Ishikawa (cell line): ENCODE measurements around the gene ZMIZ1.

Experiments used
- CEBPB ChIP-seq: IDR thresholded peaks from 2 replicates; pipeline ENCODE4 v1.6.1; 2012
- CREB1 ChIP-seq: IDR thresholded peaks from 2 replicates; pipeline ENCODE4 v1.6.1; 2012; ENCODE audit warnings: low read depth
- EGR1 ChIP-seq: IDR thresholded peaks from 2 replicates; pipeline ENCODE4 v1.6.1; 2012
- EP300 ChIP-seq: IDR thresholded peaks from 2 replicates; pipeline ENCODE4 v1.6.1; 2012; ENCODE audit warnings: borderline replicate concordance
- FOXM1 ChIP-seq: IDR thresholded peaks from 2 replicates; pipeline ENCODE4 v1.6.1; 2012; ENCODE audit warnings: low read depth, borderline replicate concordance
- NFIC ChIP-seq: IDR thresholded peaks from 2 replicates; pipeline ENCODE4 v1.6.1; 2012
- RAD21 ChIP-seq: IDR thresholded peaks from 2 replicates; pipeline ENCODE4 v1.6.1; 2012; ENCODE audit warnings: low read depth
- TAF1 ChIP-seq: IDR thresholded peaks from 2 replicates; pipeline ENCODE4 v1.6.1; 2012; ENCODE audit warnings: low read depth, mild to moderate bottlenecking
- TCF12 ChIP-seq: IDR thresholded peaks from 2 replicates; pipeline ENCODE4 v1.6.1; 2012; ENCODE audit warnings: low read depth
- TEAD4 ChIP-seq: IDR thresholded peaks from 2 replicates; pipeline ENCODE4 v1.6.1; 2012
- YY1 ChIP-seq: IDR thresholded peaks from 2 replicates; pipeline ENCODE4 v1.6.1; 2012; ENCODE audit warnings: low read depth
- ZBTB7A ChIP-seq: IDR thresholded peaks from 2 replicates; pipeline ENCODE4 v1.6.1; 2012; ENCODE audit warnings: low read depth
- TF ChIP-seq, protein P1 (sequence below): IDR thresholded peaks from 2 replicates; pipeline ENCODE4 v1.6.1; 2012; ENCODE audit warnings: low read depth, mild to moderate bottlenecking
- TF ChIP-seq, protein P2 (sequence below): IDR thresholded peaks from 2 replicates; pipeline ENCODE4 v1.6.1; 2012
- TF ChIP-seq, protein P3 (sequence below): IDR thresholded peaks from 2 replicates; pipeline ENCODE4 v1.6.1; 2012

ZMIZ1 gene

DNA sequence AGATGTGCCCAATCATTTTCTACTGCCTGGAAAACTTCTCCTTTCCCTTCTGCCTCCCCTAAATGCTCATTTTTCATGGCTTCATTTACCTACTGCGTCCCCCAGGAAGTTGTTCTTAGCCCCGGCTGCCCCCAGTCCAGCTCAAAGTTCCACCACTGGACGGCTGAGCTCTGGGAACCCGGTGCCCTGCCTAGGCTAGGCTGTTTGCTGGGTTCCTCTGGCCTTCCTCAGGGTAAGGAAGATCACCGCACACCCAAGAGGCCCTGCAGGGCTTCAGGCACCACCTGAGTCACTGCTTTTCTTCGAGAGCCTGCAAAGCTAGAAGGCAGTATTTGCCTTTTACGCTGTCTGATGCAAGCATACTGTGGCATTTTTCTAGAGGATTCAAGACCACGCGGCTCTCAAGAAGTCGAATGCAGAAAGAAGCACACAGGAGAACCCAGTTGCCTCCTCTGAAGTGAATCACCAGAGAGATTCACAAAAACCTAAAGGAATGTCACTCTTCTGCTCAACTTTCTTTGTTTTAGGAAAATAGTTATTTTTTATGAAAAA lies 46.7 kb upstream of the ZMIZ1 start:
- TF ChIP-seq TAF1 (no peak), CEBPB (no peak), ZBTB7A (no peak), NFIC (no peak), EGR1 (no peak), EP300 (no peak)
- TF ChIP-seq, protein P1, sequence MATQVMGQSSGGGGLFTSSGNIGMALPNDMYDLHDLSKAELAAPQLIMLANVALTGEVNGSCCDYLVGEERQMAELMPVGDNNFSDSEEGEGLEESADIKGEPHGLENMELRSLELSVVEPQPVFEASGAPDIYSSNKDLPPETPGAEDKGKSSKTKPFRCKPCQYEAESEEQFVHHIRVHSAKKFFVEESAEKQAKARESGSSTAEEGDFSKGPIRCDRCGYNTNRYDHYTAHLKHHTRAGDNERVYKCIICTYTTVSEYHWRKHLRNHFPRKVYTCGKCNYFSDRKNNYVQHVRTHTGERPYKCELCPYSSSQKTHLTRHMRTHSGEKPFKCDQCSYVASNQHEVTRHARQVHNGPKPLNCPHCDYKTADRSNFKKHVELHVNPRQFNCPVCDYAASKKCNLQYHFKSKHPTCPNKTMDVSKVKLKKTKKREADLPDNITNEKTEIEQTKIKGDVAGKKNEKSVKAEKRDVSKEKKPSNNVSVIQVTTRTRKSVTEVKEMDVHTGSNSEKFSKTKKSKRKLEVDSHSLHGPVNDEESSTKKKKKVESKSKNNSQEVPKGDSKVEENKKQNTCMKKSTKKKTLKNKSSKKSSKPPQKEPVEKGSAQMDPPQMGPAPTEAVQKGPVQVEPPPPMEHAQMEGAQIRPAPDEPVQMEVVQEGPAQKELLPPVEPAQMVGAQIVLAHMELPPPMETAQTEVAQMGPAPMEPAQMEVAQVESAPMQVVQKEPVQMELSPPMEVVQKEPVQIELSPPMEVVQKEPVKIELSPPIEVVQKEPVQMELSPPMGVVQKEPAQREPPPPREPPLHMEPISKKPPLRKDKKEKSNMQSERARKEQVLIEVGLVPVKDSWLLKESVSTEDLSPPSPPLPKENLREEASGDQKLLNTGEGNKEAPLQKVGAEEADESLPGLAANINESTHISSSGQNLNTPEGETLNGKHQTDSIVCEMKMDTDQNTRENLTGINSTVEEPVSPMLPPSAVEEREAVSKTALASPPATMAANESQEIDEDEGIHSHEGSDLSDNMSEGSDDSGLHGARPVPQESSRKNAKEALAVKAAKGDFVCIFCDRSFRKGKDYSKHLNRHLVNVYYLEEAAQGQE: no peak

DNA sequence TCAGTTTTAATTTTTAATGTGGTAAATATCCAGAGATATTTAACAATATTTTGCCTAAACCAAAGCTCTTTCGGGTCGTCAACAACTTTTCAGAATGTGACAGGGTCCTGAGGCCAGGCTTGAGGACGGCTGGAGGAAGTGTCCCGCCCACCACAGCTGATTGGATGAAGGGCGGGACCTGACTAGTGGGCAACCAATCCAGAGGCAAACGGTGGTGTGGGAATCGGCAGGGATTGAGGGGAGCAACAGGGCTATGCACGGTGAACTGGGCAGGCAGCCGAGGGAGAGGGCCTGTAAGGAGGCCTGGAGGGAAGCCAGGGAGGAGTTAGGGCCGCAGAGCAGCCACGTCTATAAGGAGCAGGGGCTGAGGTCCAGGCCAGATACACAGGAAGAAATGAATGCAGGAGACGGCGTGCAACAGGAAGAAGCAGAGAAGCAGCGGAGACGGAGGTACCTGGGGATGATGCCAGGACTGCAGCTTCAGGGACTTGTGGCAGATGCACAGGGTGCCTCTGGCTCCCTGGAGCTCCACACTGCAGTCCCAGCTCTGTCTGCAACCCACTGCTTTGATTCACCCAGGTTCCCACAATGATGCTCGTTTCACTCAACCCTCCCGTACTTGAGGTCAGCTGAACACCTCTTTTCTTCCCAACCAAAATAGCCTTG lies 46.1 kb upstream of the ZMIZ1 start:
- TF ChIP-seq TAF1: no peak
- TF ChIP-seq, protein P2, sequence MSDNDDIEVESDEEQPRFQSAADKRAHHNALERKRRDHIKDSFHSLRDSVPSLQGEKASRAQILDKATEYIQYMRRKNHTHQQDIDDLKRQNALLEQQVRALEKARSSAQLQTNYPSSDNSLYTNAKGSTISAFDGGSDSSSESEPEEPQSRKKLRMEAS: 0 out of 2 replicates have a peak, but pooled peaks have one; percentile 53

DNA sequence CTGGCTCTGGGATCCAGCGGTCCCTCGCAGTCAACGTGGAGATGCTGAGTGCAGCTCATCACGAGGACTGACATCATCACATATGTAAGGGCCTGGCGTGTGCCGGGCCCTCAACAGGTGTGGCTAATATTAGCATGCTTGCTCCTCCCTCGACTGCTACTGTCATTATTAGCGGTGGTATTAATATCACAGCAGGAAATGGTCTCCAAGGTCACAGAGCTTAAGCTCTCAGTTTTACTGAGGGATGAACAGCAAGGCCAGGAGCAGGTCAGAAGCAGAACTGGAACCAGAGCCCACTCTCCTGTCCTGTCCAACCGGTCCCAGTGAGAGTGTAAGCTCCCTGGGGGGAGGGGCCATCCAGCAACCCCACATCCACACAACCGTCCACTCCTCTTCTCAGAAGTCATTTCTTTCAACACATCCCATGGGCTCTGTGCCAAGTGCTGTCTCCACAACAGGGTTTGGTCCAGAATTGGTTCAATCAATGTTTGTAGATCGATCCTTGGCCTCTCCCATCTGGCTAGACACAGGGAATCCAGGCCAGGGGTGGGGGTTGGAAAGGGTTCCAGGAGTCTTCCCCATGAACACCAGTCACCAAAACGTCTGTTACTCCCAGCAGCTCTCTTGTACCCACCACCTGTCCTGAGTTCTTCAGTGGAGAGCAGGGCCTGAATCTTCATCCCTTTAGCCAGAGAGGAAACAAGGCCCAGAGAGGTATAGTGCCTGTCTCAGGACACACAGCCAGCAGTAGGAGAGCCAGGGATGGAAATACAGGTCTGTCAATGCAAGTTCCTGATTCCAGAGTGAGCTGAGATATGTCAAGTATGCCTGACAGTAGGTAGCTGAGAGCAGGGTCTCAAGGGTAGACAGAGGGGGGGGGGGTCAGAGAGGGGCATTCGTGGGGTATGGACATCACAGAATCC lies 45.3 kb upstream of the ZMIZ1 start:
- TF ChIP-seq, protein P2: no peak
- TF ChIP-seq, protein P3, sequence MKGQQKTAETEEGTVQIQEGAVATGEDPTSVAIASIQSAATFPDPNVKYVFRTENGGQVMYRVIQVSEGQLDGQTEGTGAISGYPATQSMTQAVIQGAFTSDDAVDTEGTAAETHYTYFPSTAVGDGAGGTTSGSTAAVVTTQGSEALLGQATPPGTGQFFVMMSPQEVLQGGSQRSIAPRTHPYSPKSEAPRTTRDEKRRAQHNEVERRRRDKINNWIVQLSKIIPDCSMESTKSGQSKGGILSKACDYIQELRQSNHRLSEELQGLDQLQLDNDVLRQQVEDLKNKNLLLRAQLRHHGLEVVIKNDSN: no peak
- no peak for TF ChIP-seq CEBPB
- no peak for TF ChIP-seq ZBTB7A
- TF ChIP-seq YY1: no peak
- TF ChIP-seq NFIC: 0 out of 2 replicates have a peak, but pooled peaks have one; percentile 28
- TF ChIP-seq, protein P1: no peak

DNA sequence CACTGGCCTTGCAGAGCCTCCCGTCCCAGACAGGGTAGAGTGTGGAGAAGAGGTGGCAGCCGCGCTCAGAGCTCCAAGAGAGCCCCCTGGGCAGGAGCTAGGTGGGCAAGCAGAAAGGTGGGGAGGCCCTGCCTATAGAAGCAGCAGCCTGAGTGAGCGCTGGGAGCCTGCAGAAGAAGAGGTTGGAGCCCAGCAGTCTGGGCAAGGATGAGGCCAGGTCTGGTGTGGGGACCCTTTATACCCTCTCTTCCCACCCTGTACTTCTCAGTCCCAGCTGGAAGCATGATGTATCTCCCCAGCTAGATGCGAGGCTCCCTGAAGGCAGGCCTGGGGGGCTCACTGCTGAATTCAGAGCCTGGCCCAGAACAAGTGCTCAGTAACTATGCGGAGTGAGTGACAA lies 44.5 kb upstream of the ZMIZ1 start:
- no peak for TF ChIP-seq TEAD4
- no peak for TF ChIP-seq FOXM1
- TF ChIP-seq NFIC: no peak
- TF ChIP-seq, protein P2: no peak
- no peak for TF ChIP-seq ZBTB7A
- TF ChIP-seq EP300: no peak
- TF ChIP-seq YY1: no peak
- TF ChIP-seq CREB1: no peak
- TF ChIP-seq TAF1: no peak
- no peak for TF ChIP-seq EGR1
- TF ChIP-seq, protein P3: no peak
- TF ChIP-seq RAD21: no peak
- TF ChIP-seq TCF12: no peak

DNA sequence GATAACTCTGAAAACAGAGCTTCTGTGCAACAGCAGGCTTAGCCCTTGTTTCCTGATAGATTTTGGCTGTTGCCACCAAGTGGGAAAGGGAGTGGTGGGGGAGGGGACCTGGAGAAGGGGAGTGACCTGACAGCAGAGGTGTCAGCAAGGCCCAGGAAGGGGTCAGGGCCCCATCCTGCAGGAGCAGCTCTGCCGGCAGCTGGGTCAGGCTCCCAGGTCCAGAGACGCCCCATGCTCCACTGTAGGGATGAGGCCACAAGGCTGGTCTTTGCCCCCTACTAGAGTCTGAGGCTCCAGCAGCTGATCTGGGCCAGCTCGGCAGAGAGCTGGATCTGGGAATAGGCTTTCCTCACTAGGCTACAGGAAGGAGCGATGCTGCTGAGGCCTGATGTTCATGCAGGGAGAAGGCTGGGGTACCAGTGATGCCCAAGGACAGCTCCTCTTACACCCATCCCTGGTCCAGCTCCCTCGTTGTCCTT lies 44.0 kb upstream of the ZMIZ1 start:
- TF ChIP-seq, protein P3: no peak
